GM18951 (cell line): ENCODE data around the gene PHTF1.

ENCODE experiments used
- POLR2A ChIP-seq: IDR thresholded peaks from 4 replicates; pipeline ENCODE4 v1.6.1; 2011; ENCODE audit warnings: mild to moderate bottlenecking; ENCODE audit not compliant: insufficient read length, insufficient read depth; ENCODE audit errors: extremely low read depth
- in situ Hi-C: fragments of 300-500 bp; cut with MboI; formaldehyde crosslinking; loops from one replicate; pipeline ENCODE4 v1.12.0; 2022; ENCODE audit warnings: low sequenced_read_pairs, mixed read lengths, inconsistent platforms; ENCODE audit not compliant: unreplicated experiment

The PHTF1 gene

DNA sequence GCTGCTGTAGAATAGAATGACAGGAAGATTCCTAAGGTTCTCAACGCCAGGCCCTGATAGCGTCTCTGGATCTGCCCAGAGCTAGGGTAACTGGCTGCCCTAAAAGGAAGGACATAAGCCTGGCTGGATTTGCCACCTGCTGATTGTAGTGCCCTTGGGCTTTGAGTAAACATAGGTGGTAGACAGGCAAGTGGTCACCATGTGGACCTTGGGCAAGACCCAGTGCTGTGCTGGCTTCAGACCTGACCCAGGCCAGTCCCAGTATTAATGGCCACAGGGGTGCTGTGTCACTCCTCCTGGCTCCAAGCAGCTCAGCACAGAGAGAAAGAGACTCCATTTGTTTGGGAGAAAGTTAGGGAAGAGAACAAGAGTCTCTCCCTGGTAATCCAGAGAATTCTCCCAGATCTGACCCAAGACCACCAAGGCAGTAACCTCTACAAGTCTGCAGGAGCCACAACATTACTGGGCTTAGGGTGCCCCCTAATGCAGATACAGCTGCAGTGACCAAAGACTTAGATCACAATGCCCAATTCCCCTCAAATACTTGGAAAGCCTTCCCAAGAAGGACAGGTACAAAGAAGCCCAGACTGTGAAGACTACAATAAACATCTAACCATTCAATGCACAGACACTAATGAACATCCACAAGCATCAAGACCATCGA lies 44.5 kb downstream of the PHTF1 start:
- TF ChIP-seq POLR2A: no peak
- in situ Hi-C loops: no loop called here

DNA sequence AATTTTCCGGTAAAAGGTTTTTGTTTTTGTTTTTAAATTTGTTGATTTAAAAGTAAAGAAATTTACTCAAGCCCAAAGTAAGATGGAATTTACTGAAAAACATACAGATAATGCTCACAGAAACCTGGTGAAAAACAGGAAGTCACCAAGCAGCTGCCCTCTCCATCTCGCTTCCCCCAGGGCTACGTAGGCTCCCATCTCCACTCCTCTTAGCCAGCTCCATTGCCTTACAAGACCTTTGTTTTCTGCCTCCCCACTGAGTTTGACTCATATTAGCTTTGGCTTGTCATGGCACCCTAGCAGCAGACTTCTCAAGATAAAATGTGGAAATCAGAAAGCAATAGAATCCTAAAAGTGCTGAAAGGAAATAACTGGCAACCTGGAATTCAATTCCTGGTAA lies 57.9 kb downstream of the PHTF1 start:
- TF ChIP-seq POLR2A: no peak
- in situ Hi-C loops: no loop called here

DNA sequence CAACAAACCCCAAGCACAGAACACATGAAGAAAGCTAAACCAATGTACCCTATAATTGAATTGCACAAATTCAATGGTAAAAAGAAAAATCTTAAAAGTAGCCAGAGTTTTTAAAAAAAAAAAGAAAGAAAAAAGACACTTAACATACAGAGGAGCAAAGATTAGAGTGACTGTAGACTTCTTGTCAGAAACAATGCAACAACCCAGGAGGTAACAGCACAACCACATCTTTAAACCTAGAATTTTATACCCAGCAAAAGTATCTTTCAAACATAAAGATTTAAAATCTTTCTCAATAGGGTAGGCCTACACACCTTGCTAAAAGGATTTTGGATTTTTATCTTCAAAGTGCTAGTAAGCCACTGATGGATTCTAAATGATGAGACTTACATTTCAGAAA lies 64.4 kb downstream of the PHTF1 start:
- TF ChIP-seq POLR2A: no peak
- in situ Hi-C loops: no loop called here

DNA sequence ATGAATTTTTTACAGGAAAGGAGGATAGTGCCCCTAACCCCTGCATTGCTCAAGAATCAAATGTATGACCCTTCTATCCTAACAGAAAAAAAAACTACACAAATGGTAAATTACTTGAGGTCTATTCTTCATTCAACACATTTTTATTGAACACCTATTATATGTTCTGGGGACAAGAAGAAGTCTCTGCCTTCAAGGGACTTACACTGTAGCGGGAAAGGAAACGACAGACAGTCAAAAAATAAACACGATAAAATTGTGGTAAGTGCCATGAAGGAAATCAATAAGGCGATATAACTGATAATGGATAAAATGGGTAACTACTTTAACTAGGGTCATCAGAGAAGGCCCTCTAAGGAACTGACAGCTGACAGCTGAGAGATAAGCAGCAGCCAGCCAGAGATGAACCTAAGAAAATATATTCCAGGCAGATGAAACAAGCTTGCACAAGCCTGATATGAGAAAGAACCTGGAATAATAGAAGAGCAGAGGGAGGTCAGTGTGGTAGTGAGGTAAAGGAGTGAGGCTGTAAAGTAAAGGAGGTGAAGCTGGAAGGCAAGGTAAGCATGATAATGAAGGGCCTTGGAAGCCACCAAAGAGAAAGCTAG lies 66.4 kb downstream of the PHTF1 start:
- TF ChIP-seq POLR2A: no peak
- in situ Hi-C loops: no loop called here

DNA sequence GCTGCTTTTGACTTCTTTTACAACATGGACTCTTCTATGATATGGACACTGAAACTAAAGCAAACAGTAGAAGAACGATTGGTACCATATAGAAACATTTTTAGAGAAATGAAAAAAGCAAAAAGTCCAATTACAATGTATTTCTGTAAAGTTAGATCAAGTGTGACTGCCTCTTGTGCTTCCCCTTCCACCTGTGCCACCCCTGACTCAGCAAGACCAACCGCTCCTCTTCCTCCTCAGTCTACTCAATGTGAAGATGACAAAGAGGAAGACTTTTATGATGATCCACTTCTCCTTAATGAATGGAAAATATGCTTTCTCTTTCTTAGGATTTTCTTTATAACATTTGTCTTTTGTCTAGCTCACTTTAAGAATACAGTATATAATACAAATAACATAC lies 66.9 kb downstream of the PHTF1 start:
- in situ Hi-C loops: no loop called here
- TF ChIP-seq POLR2A: no peak

DNA sequence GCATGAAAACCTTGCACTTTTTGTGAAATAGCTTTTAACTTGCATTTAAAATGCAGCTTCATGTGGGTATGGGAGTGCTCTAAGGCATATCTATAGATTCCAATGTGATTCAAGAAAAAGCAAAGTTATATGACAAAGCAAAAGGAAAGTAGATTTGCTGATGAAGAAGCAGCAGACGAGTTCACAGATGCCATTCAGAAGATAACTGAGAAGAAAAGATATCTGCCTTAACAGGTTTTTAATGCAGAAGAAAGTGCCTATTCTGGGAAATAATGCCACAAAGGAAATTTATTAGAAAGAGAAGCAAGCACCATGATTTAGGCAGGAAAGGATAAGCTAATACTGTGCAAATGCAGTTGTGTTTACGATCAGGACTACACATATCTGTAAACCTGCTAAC lies 68.1 kb downstream of the PHTF1 start:
- in situ Hi-C loops: no loop called here
- no peak for TF ChIP-seq POLR2A

DNA sequence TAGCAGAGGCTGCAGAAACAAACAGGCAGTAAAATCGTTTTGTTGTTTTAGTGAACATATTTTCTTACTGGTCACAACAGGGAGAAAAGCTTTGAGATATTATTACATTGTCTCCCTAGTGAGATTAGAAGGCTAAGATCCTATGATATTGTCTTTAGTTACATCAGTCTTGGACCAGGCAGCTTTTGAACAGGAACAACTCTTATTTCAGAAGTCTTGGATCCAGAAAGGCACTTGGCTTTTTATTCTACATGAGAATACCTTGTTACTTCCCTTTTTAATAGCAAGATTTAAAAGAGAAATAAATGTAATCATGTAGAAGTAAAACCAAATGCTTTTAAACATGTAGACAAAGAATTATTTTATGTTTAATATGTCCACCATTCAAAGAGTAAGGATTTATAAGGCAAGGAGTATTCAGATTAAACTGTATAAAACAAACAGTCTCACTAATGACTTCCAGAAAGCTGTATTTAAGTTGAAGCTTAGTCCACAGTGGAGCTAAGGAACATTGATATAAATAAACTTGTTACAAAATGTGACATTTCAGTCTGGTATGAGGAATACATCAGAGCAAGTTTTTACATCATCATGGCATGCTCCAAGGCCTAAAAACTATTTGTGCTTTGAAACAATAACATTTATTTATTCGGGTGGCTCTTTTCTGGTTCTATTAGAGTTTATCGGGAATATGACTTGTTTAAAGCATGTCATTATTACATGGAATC lies 72.2 kb downstream of the PHTF1 start:
- in situ Hi-C loops: no loop called here
- TF ChIP-seq POLR2A: no peak

DNA sequence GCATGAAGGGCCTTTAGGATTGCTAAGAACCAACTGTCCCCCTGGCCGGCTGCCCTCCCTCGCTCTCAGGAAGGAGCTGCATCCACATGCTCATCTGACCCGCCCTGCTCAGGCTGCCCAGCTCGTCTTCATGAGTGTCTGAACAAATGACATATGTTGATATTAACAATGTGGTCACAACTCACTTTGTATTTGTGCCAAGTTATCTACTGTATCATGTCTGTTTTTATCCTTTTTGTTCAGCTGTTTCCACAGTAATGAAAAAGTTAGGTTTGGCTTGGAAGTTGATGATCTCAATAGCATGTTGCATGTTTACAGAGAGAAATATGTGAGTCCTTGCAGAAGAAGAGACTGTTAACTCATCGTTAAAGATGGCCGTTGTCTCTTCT lies 75.1 kb downstream of the PHTF1 start:
- no peak for TF ChIP-seq POLR2A
- in situ Hi-C loops: no loop called here

DNA sequence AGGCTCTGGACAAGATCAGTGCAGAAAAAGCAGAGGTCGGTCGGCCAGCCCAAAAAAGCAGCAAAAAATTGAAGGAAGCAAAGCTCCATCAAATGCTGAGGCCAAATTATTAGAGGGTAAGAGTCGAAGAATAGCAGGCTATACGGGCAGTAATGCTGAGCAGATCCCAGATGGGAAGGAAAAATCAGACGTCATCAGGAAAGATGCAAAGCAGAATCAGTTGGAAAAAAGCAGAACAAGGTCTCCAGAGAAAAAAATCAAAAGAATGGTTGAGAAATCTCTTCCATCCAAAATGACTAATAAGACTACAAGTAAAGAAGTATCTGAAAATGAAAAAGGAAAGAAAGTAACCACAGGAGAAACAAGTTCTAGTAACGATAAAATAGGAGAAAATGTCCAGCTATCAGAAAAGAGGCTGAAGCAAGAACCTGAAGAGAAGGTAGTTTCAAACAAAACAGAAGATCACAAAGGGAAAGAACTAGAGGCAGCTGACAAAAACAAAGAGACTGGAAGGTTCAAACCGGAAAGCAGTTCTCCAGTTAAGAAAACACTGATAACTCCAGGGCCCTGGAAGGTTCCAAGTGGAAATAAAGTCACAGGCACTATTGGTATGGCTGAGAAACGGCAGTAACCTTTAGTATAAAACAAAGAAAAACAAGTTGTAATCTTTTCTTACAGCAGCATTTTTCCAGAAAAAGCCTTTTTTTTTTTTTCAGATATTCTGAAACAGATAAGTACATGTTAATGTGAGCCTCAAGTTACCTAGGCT lies 75.7 kb downstream of the PHTF1 start:
- no peak for TF ChIP-seq POLR2A
- in situ Hi-C loops: no loop called here

DNA sequence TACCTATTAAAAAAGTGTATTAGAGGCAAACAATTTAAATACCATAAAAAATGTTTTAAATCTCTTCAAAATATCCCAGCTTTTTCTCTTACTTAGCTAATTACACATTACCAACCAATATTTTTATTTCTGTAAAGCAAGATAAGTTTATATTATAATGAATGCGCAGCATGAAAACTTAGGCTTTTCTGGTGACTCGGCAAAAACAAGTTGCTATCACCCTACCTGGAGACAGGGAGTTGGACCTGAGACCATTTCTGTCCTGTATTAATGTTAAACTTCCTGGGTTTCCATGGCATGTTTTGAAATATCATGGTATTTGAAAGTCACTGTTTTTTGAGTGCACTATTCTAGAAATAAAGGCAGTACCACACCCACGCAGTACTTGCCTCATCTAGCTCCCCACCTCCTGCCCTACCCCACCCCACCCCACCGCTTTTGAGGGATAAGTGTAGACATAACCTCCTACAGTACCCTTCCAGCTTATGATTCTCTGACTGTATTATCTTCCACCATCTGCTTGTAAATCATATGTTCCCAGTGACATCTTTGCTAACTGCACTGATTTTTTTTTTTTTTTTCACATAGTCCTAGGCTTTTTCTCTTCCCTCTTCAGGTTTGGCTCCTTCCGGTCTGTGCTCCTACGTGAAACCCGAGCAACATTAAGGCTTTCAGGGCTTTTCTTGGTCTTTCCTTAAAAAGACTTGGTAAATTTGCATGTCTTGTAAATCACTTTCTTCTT lies 77.5 kb downstream of the PHTF1 start:
- TF ChIP-seq POLR2A: no peak
- in situ Hi-C loops: no loop called here

DNA sequence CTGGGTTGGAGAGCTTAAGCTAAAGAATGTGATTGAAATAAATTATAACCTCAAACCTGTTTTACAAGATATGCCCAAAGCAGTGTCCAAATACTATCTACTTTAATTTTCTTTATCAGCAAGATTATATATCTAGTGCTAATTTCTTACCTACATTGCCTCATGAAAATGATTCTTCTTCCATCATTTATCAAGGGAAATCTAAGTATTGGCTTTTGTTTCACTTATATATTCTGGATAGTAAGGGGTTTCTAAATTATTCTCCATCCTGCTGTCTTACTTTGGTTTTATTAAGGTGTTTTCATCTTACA lies 81.2 kb downstream of the PHTF1 start:
- in situ Hi-C loops: no loop called here
- no peak for TF ChIP-seq POLR2A

DNA sequence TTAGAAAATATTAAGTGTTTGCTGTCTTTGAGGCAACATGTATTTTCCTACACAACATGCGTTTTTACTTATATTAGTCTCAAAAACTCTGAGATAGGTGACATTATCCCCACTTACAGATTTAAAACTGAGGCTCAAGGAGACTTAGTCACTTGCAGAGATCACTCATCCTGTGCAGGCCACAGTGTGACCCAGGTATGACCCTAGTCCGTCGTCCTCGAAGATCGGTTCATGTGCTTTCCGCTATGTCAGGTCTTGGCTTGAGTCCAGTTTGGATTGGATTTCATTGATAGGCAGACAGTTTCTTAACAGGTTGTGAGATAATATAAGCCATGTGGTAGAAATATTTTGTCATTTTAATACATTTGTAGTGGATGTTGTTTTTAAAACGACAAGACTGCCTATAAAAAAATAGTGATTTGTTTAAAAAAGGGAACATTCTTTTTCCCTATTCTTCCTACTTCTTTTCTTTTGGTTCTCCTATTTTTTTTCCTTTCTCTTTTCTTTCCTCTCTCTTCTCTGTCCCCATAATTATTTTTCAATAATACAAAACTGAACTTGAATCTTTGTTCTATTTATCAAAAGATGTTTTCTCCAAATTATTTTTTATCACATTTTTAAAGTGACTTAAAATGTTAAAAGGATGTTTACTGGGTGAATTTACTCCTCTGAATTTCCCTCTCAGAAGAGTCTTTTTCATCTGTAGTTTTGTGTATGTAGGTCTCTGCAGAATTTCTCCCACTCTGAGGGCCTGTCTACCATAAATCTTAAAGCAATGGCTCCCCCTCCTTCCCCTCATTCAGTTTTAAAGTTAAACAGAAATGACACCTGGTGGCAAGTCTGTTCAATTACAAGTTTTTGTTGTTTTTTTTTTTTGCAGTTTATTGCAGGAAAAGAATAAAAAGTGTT lies 81.8 kb downstream of the PHTF1 start:
- in situ Hi-C loops: no loop called here
- TF ChIP-seq POLR2A: no peak

DNA sequence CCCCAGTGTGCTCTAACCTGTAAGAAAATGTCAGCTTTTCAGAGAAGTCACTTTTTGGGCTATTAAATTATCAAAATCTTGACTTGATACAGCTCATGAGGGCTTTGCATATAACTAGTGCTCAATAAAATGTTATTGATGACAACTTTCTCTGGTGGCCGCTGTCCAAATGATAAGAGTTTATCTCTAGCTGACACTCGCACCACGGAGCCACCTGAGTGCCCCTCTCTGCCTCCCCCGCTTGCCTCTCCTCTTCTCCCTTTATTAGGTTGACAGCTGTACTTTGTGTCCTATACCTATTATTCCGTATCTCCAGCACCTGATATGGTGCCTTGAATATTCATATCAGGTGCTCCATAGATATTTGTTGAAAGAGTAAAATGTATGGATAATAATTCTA lies 82.8 kb downstream of the PHTF1 start:
- no peak for TF ChIP-seq POLR2A
- in situ Hi-C loops: no loop called here
